Tibial nerve (tissue), 4 donors: Measurements from ENCODE around the gene RHBDL1. TPM values are rescaled to one million over a fixed set of nuclear protein-coding genes. Genes with fewer than 3 reads are reported as not detected.

ENCODE experiments used
- DNase-seq, 2 donors: peaks; one replicate each; pipeline ENCODE4 v3.0.0-alpha.2; 2019; ENCODE audit warnings: low spot score in 2 of 2
- H3K27ac ChIP-seq, 4 donors: fragments of 200-600 bp; sonication (generic) in 3 of 4; one replicate each; pipeline ENCODE4 v1.5.1; 2017 to 2019; ENCODE audit warnings: mild to moderate bottlenecking in 1 of 4
- H3K27me3 ChIP-seq, 2 donors: fragments of 200-600 bp; sonication (generic) in 1 of 2; one replicate each; pipeline versions ENCODE4 v1.5.1 to v1.6.0; 2017 to 2019
- H3K36me3 ChIP-seq, 3 donors: fragments of 200-600 bp; sonication (generic); one replicate each; pipeline ENCODE4 v1.5.1; 2018 to 2019
- H3K4me1 ChIP-seq, 4 donors: fragments of 200-600 bp; sonication (generic) in 3 of 4; one replicate each; pipeline ENCODE4 v1.5.1; 2017 to 2019
- H3K4me3 ChIP-seq, 4 donors: fragments of 200-600 bp; sonication (generic) in 3 of 4; one replicate each; pipeline ENCODE4 v1.5.1; 2017 to 2019; ENCODE audit warnings: mild to moderate bottlenecking in 1 of 4, moderate library complexity in 1 of 4
- H3K9me3 ChIP-seq, 4 donors: fragments of 200-600 bp; sonication (generic) in 3 of 4; one replicate each; pipeline ENCODE4 v1.5.1; 2017 to 2019
- CTCF ChIP-seq, 5 experiments: fragments of 200-600 bp in 3 of 5; fragments of 450-650 bp in 2 of 5; sonication (generic) in 3 of 5; IDR thresholded peaks; one replicate each; pipeline ENCODE4 v1.5.1; 2016 to 2019; ENCODE audit warnings: antibody characterized with exemption in 5 of 5, mild to moderate bottlenecking in 3 of 5, moderate library complexity in 2 of 5
- EP300 ChIP-seq, 2 donors: sonication (generic); formaldehyde crosslinking; IDR thresholded peaks; one replicate each; pipeline ENCODE4 v1.6.1; 2017; ENCODE audit warnings: antibody characterized with exemption in 2 of 2, mild to moderate bottlenecking in 1 of 2
- POLR2A ChIP-seq, 2 donors: fragments of 450-650 bp; IDR thresholded peaks; one replicate each; pipeline ENCODE4 v1.6.1; 2017; ENCODE audit warnings: antibody characterized with exemption in 2 of 2, mild to moderate bottlenecking in 2 of 2, moderate library complexity in 2 of 2
- WGBS, 2 donors: methylation state at CpG; one replicate each; pipeline ENCODE4 v1.1.5; 2018; 5-methylcytosine and 5-hydroxymethylcytosine counted together
- total RNA-seq, 4 donors: library from RNA; depleted of rRNA; stranded (reverse); fragments of >200 nt; gene quantifications; one replicate each; pipeline ENCODE4 v1.1.0, GENCODE V29; 2016

Gene RHBDL1
- total RNA-seq, 4 donors from 2014 or later: 0.90 to 3.5 (median 1.9) TPM

GRCh38 chr16:715477-716199 is 40.2 kb downstream of the RHBDL1 start:
- peaks cover 0 to 74% (median 43%) of the 10 kb centered on the region in 4 donors for H3K4me1 ChIP-seq
- peak overlapping the region; percentile 49 to 89 (median 66) for H3K4me3 ChIP-seq
- 1 to 2% methylated on average over 34 to 45 of the region's 74 CpGs for WGBS, 2 donors
- H3K36me3 ChIP-seq: no peaks in the 10 kb centered on the region
- TF ChIP-seq CTCF (IDR thresholded peaks at IDR 0.05): peak in 3 of 5 experiments; percentile 1 to 25 (median 20)
- no peak for TF ChIP-seq EP300 (IDR thresholded peaks at IDR 0.05)
- no peak for TF ChIP-seq POLR2A (IDR thresholded peaks at IDR 0.05)
- no peak for DNase-seq
- peak overlapping the region; percentile 30 to 88 (median 81) for H3K27ac ChIP-seq
- no peaks in the 10 kb centered on the region for H3K9me3 ChIP-seq
- H3K27me3 ChIP-seq: peaks cover 0 to 10% of the 10 kb centered on the region in 2 donors

GRCh38 chr16:716200-716568 is 40.7 kb downstream of the RHBDL1 start:
- peak in 1 of 2 donors; percentile 38 for DNase-seq
- peak overlapping the region; percentile 49 to 89 (median 66) for H3K4me3 ChIP-seq
- peak overlapping the region; percentile 55 to 88 (median 81) for H3K27ac ChIP-seq
- peaks cover 0 to 74% (median 43%) of the 10 kb centered on the region in 4 donors for H3K4me1 ChIP-seq
- no peaks in the 10 kb centered on the region for H3K9me3 ChIP-seq
- WGBS, 2 donors: 8 to 10% methylated on average over 4 to 7 of the region's 12 CpGs
- peaks cover 0 to 5% of the 10 kb centered on the region in 2 donors for H3K27me3 ChIP-seq
- no peaks in the 10 kb centered on the region for H3K36me3 ChIP-seq
- TF ChIP-seq CTCF (IDR thresholded peaks at IDR 0.05): no peak
- no peak for TF ChIP-seq POLR2A (IDR thresholded peaks at IDR 0.05)
- TF ChIP-seq EP300 (IDR thresholded peaks at IDR 0.05): peak in 1 of 2 donors; percentile 53

GRCh38 chr16:716768-717325 is 41.4 kb downstream of the RHBDL1 start:
- no peak for TF ChIP-seq EP300 (IDR thresholded peaks at IDR 0.05)
- TF ChIP-seq POLR2A (IDR thresholded peaks at IDR 0.05): no peak
- TF ChIP-seq CTCF (IDR thresholded peaks at IDR 0.05): no peak
- Histone ChIP-seq H3K27me3 (no peaks in the 10 kb centered on the region), H3K9me3 (no peaks in the 10 kb centered on the region), H3K27ac (peak overlapping the region; percentile 46 to 88 (median 72)), H3K4me1 (peaks cover 0 to 74% (median 46%) of the 10 kb centered on the region in 4 donors), H3K36me3 (no peaks in the 10 kb centered on the region), H3K4me3 (peak overlapping the region in 3 of 4 donors; percentile 49 to 89 (median 68))
- DNase-seq: no peak
- 52 to 76% methylated on average over 21 to 28 of the region's 29 CpGs for WGBS, 2 donors

GRCh38 chr16:717450-718245 is 42.2 kb downstream of the RHBDL1 start:
- Histone ChIP-seq H3K27me3 (no peaks in the 10 kb centered on the region), H3K4me3 (peak overlapping the region in 1 of 4 donors; percentile 89), H3K36me3 (no peaks in the 10 kb centered on the region), H3K9me3 (no peaks in the 10 kb centered on the region), H3K4me1 (peaks cover 0 to 77% (median 47%) of the 10 kb centered on the region in 4 donors), H3K27ac (peak overlapping the region in 3 of 4 donors; percentile 60 to 88 (median 88))
- 35 to 57% methylated on average over 21 to 25 of the region's 32 CpGs for WGBS, 2 donors
- no peak for TF ChIP-seq CTCF (IDR thresholded peaks at IDR 0.05)
- TF ChIP-seq POLR2A (IDR thresholded peaks at IDR 0.05): no peak
- no peak for TF ChIP-seq EP300 (IDR thresholded peaks at IDR 0.05)
- no peak for DNase-seq
